ENCODE results near the gene DOK3. TPM values are rescaled to one million over a fixed set of nuclear protein-coding genes. Genes with fewer than 3 reads are reported as not detected.

The DOK3 gene
- total and polyA plus RNA-seq, 2 of the 13 experiments (the other 11 are each of a cell fraction or from before 2014, with no cell fraction given): 1.4 to 1.5 TPM

DNA sequence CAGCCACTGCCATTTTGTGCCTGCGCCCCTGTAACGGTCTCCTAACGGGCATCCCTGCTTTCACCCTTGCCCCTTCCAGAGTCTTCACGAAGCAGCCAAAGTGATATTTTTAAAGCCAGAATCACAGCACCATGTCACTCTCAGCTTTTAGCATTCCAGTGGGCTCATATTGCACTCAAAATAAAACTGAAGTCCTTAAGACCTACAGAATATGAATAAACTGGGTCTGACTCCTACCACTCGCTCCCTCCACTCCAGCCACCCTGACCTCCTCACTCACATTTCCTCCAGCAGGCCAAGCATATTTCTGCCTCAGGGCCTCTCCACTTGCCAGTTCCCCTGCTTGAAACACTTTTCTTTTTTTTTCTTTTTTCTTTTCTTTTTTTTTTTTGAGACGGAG is 9.8 kb downstream of the DOK3 start:
- in situ Hi-C loops (cut with HindIII; ENCODE audit: extremely low pct_ligation_motif_present, low pct_unique_long_range_greater_than_20kb) (no loop called here), intact Hi-C loops (cut with micrococcal nuclease; ENCODE audit: unreplicated experiment) (loop anchor here (2.0 to 5.0 kb wide), 2 partner anchors 109 to 188 kb away; partner anchors contain the start of gene MXD3)
- Histone ChIP-seq H3K27ac (ENCODE audit: extremely low read length, insufficient read depth, low read length) (no peak overlapping the region), H3K9ac (ENCODE audit: insufficient read depth, low read depth, low read length) (no peak overlapping the region), H3K4me1 (ENCODE audit: insufficient read depth, low read length) (peaks cover 62% of the 10 kb centered on the region), H3K36me3 (replicated peaks in 1 of 2; ENCODE audit: control insufficient read depth in 1 of 2, insufficient read depth in 2 of 2, low read length in 2 of 2) (no peaks in the 10 kb centered on the region), H3K27me3 (ENCODE audit: control insufficient read depth in 1 of 2, insufficient read depth in 2 of 2, low read length in 2 of 2) (peaks cover 2 to 37% of the 10 kb centered on the region in 2 experiments; a peak in 4 of 5 replicates), H4K20me1 (ENCODE audit: insufficient read depth, low read length) (peaks cover 11% of the 10 kb centered on the region; the same call in 1 of the 2 replicates), H3K4me3 (replicated peaks in 1 of 3; ENCODE audit: insufficient read depth in 1 of 3, low read depth in 2 of 3, low read length in 3 of 3) (no peak overlapping the region), H3K4me2 (ENCODE audit: low read depth, low read length) (no peak overlapping the region), H2AFZ (ENCODE audit: low read length) (no peak overlapping the region), H3K79me2 (ENCODE audit: insufficient read depth, low read length) (no peaks in the 10 kb centered on the region), H3K9me3 (ENCODE audit: low read length) (no peaks in the 10 kb centered on the region)
- ChIA-PET CTCF (ENCODE audit: low intra/inter-chr PET ratio, low total read pairs) (interaction anchor here (1.5 to 3.7 kb wide), 4 partner anchors 8 to 109 kb away, joined by 4 to 37 read pairs (median 10); no protein-coding TSS in a partner anchor), POLR2A (interaction anchor here (1.1 kb wide), 1 partner anchor 413 kb away, joined by 3 read pairs; the partner anchor contains the start of gene FGFR4)
- DNase-seq (ENCODE audit: low spot score) (no peak), FAIRE-seq (no peak), ATAC-seq (no peak)
- 65% methylated on average over 6 of the region's 6 CpGs for WGBS (ENCODE audit: low lambda C conversion rate)
- TF ChIP-seq KDM6A (CRISPR knock-in tag; IDR thresholded peaks at IDR 0.05; ENCODE audit: low read depth) (no peak), CBX2 (IDR thresholded peaks at IDR 0.05; ENCODE audit: low read depth, low read length) (no peak), CBX2 (CRISPR knock-in tag; IDR thresholded peaks at IDR 0.05; ENCODE audit: low read depth) (no peak), PHF21A (CRISPR knock-in tag; IDR thresholded peaks at IDR 0.05) (no peak), CENPX (CRISPR knock-in tag; IDR thresholded peaks at IDR 0.05) (no peak), ZNF331 (CRISPR knock-in tag; IDR thresholded peaks at IDR 0.05) (no peak), THYN1 (CRISPR knock-in tag; IDR thresholded peaks at IDR 0.05; ENCODE audit: borderline replicate concordance, low read depth) (no peak), ZNF749 (CRISPR knock-in tag; IDR thresholded peaks at IDR 0.05; ENCODE audit: borderline replicate concordance) (no peak), ASH2L (IDR thresholded peaks at IDR 0.05; ENCODE audit: insufficient read length, low read depth, low read length) (no peak), CHD2 (IDR thresholded peaks at IDR 0.05; ENCODE audit: low read depth, low read length) (no peak), PRPF4 (IDR thresholded peaks at IDR 0.05; ENCODE audit: low read depth, low read length, poor library complexity, severe bottlenecking) (no peak), SAFB2 (CRISPR knock-in tag; IDR thresholded peaks at IDR 0.05; ENCODE audit: borderline replicate concordance, low read depth) (no peak)
- TF ChIP-seq, protein P1, sequence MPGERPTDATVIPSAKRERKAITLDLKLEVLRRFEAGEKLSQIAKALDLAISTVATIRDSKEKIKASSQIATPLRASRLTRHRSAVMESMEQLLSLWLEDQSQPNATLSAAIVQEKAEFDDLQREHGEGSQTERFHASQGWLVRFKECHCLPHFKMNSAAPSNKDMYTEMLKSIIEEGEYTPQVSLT (CRISPR knock-in tag; IDR thresholded peaks at IDR 0.05; ENCODE audit: borderline replicate concordance, low read depth): no peak
- TF ChIP-seq, protein P2, sequence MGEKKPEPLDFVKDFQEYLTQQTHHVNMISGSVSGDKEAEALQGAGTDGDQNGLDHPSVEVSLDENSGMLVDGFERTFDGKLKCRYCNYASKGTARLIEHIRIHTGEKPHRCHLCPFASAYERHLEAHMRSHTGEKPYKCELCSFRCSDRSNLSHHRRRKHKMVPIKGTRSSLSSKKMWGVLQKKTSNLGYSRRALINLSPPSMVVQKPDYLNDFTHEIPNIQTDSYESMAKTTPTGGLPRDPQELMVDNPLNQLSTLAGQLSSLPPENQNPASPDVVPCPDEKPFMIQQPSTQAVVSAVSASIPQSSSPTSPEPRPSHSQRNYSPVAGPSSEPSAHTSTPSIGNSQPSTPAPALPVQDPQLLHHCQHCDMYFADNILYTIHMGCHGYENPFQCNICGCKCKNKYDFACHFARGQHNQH (CRISPR knock-in tag; IDR thresholded peaks at IDR 0.05): no peak
- TF ChIP-seq, protein P3, sequence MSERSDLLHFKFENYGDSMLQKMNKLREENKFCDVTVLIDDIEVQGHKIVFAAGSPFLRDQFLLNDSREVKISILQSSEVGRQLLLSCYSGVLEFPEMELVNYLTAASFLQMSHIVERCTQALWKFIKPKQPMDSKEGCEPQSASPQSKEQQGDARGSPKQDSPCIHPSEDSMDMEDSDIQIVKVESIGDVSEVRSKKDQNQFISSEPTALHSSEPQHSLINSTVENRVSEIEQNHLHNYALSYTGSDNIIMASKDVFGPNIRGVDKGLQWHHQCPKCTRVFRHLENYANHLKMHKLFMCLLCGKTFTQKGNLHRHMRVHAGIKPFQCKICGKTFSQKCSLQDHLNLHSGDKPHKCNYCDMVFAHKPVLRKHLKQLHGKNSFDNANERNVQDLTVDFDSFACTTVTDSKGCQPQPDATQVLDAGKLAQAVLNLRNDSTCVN (CRISPR knock-in tag; IDR thresholded peaks at IDR 0.05; ENCODE audit: borderline replicate concordance): no peak
- no TSS peak for BruUV-seq (replicated peaks)
